Glutamatergic neuron (in vitro differentiated cells): ENCODE data around the gene LDLRAD3. TPM values are rescaled to one million over a fixed set of nuclear protein-coding genes. Genes with fewer than 3 reads are reported as not detected.

Experiments used
- DNase-seq: peaks from one replicate; pipeline ENCODE4 v3.0.0; 2022
- H3K27ac Mint-ChIP-seq: one replicate; pipeline ENCODE4 v1.8.0; 2020; ENCODE audit warnings: mild to moderate bottlenecking, mixed read lengths, inconsistent platforms; ENCODE audit not compliant: unreplicated experiment
- H3K27me3 Mint-ChIP-seq: one replicate; pipeline ENCODE4 v1.8.0; 2020; ENCODE audit warnings: mild to moderate bottlenecking, moderate library complexity, mixed read lengths, inconsistent platforms; ENCODE audit not compliant: unreplicated experiment
- H3K36me3 Mint-ChIP-seq: one replicate; pipeline ENCODE4 v1.8.0; 2020; ENCODE audit warnings: mild to moderate bottlenecking, mixed read lengths, inconsistent platforms; ENCODE audit not compliant: unreplicated experiment
- H3K4me1 Mint-ChIP-seq: one replicate; pipeline ENCODE4 v1.8.0; 2020; ENCODE audit warnings: mild to moderate bottlenecking, low read depth, mixed read lengths, inconsistent platforms; ENCODE audit not compliant: unreplicated experiment
- H3K4me3 Mint-ChIP-seq: one replicate; pipeline ENCODE4 v1.8.0; 2020; ENCODE audit warnings: mild to moderate bottlenecking, mixed read lengths, inconsistent platforms; ENCODE audit not compliant: unreplicated experiment
- H3K9me3 Mint-ChIP-seq: one replicate; pipeline ENCODE4 v1.8.0; 2020; ENCODE audit warnings: mild to moderate bottlenecking, moderate library complexity, mixed read lengths, inconsistent platforms; ENCODE audit not compliant: unreplicated experiment
- total RNA-seq: library from RNA; stranded (reverse); fragmentation: NEBNext Ultra II Directional; extraction: Animal tissue kit (Norgen Biotek cat#: 25700); gene quantifications from one replicate; pipeline ENCODE4 v1.2.1, GENCODE V29; 2021; ENCODE audit not compliant: unreplicated experiment
- TF ChIP-seq, protein P1 (sequence below): fragments of 200-600 bp; sonication (generic); IDR thresholded peaks from one replicate; pipeline ENCODE4 v1.5.0; 2021; ENCODE audit not compliant: partially characterized antibody, unreplicated experiment

Gene LDLRAD3
- total RNA-seq, 1 donor from 2014 or later: 59.9 TPM

DNA sequence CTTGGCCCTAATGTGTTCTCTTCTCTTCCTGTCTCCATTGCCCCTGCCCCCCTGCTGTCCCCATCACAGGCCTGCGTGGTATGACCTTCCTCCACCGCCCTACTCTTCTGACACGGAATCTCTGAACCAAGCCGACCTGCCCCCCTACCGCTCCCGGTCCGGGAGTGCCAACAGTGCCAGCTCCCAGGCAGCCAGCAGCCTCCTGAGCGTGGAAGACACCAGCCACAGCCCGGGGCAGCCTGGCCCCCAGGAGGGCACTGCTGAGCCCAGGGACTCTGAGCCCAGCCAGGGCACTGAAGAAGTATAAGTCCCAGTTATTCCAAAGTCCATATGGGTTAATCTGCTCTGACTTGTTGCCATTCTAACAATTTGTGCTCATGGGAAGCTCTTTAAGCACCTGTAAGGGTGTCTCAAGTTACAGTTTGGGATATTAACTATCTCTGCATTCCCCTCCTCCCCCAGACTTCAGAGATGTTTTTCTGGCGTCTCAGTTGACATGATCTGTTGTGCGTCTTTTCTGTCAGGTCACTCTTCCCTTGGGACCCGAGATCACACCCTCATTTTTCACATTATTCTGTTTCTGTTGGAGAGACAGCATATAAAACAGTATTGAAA lies 285.3 kb downstream of the LDLRAD3 start:
- H3K27ac Mint-ChIP-seq: no peak overlapping the region
- peaks cover 1% of the 10 kb centered on the region for H3K9me3 Mint-ChIP-seq
- no peaks in the 10 kb centered on the region for H3K27me3 Mint-ChIP-seq
- H3K4me1 Mint-ChIP-seq: peaks cover 3% of the 10 kb centered on the region
- TF ChIP-seq, protein P1, sequence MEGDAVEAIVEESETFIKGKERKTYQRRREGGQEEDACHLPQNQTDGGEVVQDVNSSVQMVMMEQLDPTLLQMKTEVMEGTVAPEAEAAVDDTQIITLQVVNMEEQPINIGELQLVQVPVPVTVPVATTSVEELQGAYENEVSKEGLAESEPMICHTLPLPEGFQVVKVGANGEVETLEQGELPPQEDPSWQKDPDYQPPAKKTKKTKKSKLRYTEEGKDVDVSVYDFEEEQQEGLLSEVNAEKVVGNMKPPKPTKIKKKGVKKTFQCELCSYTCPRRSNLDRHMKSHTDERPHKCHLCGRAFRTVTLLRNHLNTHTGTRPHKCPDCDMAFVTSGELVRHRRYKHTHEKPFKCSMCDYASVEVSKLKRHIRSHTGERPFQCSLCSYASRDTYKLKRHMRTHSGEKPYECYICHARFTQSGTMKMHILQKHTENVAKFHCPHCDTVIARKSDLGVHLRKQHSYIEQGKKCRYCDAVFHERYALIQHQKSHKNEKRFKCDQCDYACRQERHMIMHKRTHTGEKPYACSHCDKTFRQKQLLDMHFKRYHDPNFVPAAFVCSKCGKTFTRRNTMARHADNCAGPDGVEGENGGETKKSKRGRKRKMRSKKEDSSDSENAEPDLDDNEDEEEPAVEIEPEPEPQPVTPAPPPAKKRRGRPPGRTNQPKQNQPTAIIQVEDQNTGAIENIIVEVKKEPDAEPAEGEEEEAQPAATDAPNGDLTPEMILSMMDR: no peak
- DNase-seq: no peak
- H3K4me3 Mint-ChIP-seq: no peak overlapping the region
- H3K36me3 Mint-ChIP-seq: peaks cover 15% of the 10 kb centered on the region

DNA sequence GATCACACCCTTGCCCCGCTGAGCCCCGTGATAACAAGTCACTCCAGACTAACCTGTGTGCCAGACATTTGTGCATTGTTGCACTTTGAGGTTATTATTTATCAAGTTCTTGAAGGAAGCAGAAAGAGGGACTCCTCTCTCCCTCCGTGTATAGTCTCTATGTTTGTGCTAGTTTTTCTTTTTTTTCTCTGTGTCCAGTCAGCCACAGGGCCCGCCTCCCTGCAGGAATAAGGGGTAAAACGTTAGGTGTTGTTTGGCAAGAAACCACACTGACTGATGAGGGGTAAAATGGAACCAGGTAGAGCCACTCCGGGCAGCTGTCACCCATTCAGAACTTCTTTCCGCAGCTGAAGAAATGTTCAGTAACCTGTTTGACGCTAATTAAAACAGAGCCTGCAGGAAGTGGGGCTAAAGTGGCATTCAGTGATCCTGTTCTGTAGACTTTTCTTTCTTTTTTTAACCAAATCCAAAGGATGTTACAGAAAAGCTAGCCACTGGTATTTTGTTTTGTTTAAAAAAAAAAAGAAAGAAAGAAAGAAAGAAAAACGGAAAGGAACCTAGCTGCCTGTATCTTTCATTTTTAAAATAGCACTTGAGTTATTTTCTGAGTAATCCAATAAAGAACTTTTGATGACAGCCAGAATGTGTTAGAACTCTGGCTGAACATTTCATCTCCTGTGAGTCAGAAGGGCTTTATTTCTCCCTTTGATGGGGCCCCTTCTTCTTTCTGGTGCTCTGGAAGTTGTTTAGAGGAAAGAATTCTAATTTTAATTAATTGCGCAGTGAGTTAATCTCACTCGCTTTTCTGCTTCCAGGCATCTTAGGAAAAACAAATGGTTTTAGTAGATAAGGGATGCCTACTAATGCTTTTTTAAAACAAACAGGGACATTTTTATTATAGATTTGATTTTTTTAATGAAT lies 287.2 kb downstream of the LDLRAD3 start:
- H3K4me3 Mint-ChIP-seq: no peak overlapping the region
- TF ChIP-seq, protein P1: no peak

DNA sequence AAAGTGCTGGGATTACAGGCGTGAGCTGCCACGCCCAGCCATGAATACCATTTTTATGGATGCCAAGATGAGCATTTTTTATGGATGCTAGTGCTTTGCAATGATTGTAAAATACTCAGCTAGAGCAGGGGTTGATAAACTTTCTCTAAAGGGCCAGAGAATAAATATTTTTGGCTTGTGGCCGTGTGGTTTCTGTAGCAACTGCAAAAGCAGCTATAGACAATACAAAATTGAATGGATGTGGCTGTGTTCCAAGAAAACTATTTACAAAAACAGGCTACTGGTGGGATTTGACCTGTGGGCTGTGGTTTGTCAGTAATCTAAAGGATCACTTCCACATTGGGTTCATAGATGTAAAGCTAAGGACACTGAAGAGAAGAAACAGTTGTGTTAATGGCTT lies 289.3 kb downstream of the LDLRAD3 start:
- TF ChIP-seq, protein P1: no peak
- Mint-ChIP-seq H3K27me3 (no peaks in the 10 kb centered on the region), H3K9me3 (peaks cover 1% of the 10 kb centered on the region), H3K4me1 (no peaks in the 10 kb centered on the region), H3K27ac (no peak overlapping the region), H3K36me3 (peaks cover 5% of the 10 kb centered on the region), H3K4me3 (no peak overlapping the region)
- DNase-seq: no peak

More for the DNA sequence above, 287.2 kb downstream of the LDLRAD3 start:
- no peak for DNase-seq
- Mint-ChIP-seq H3K36me3 (peaks cover 15% of the 10 kb centered on the region), H3K27ac (no peak overlapping the region), H3K4me1 (no peaks in the 10 kb centered on the region), H3K9me3 (peaks cover 1% of the 10 kb centered on the region), H3K27me3 (no peaks in the 10 kb centered on the region)

DNA sequence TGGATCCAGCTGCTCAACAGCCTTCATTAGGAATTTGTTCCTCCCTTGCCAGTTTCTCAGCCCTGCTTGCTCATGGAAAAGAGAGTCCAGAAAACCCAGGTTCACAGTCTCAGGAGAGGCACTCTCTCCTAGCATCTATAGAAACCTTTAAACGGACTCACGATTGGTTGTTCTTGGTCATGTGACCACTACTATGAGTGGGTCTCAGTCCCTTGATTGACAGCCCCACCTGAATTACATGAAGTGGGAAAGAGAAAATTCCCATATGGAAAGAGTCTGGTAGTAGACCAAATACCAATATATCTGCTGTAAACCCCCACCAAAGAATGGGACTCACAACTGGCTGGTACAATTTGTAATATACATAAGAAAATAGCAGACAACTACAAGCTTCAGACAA lies 291.0 kb downstream of the LDLRAD3 start:
- Mint-ChIP-seq H3K4me1 (no peaks in the 10 kb centered on the region), H3K27ac (no peak overlapping the region), H3K9me3 (peaks cover 1% of the 10 kb centered on the region), H3K27me3 (no peaks in the 10 kb centered on the region), H3K4me3 (no peak overlapping the region), H3K36me3 (no peaks in the 10 kb centered on the region)
- TF ChIP-seq, protein P1: no peak
- DNase-seq: no peak

DNA sequence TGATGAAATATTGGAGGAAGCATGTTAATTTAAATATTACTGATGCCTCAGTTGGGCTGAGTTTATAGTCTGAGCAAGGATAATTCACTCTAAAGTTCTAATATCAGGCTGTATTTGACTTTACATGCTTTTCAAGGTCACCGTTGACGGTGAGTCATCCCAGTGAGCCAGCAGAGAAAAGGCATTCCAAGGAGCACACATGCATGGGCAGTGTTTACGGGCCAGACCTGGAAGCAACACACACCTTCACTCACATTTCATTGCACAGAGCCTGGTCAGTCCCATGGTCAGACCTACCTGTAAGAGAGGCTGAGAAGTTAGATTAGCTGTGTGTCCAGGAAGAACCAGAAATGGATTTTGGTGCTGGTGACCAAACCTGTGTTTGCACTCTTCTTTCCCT lies 291.9 kb downstream of the LDLRAD3 start:
- no peak overlapping the region for H3K4me3 Mint-ChIP-seq
- no peaks in the 10 kb centered on the region for H3K9me3 Mint-ChIP-seq
- TF ChIP-seq, protein P1: no peak
- H3K27ac Mint-ChIP-seq: no peak overlapping the region
- DNase-seq: no peak
- no peaks in the 10 kb centered on the region for H3K4me1 Mint-ChIP-seq
- no peaks in the 10 kb centered on the region for H3K36me3 Mint-ChIP-seq
- H3K27me3 Mint-ChIP-seq: no peaks in the 10 kb centered on the region
